Stimulated activated CD8-positive, alpha-beta memory T cell treated with anti-CD3 and anti-CD28 coated beads, Interleukin-12 subunit alpha, Interleukin-12 subunit beta, amount 100 ng/mL, for 24 hours (primary cell): ENCODE data around the gene NLGN3.

ENCODE experiments used
- DNase-seq: peaks from one replicate; pipeline ENCODE4 v3.0.0-alpha.2; 2020; ENCODE audit errors: extremely low read depth

NLGN3 gene

DNA sequence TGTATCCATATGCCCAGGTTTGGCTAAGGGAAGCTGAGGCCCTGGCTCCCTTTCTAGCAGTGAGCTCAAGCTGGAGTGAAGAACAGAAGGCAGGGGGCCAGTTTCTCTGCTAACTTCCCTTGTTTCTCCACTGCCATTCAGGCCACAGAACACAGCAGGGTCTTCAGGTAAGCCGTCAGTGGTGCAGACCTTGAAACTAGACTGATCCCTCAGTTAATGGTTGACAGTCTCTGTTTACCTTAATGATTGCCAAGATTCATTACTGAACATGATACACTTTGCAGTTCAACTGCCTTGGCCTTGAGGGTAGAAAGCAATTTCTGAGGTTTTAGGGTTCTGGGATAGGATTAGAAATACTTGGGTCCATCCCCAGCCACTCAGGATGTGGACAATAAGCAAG lies 69.5 kb downstream of the NLGN3 start:
- DNase-seq: no peak

DNA sequence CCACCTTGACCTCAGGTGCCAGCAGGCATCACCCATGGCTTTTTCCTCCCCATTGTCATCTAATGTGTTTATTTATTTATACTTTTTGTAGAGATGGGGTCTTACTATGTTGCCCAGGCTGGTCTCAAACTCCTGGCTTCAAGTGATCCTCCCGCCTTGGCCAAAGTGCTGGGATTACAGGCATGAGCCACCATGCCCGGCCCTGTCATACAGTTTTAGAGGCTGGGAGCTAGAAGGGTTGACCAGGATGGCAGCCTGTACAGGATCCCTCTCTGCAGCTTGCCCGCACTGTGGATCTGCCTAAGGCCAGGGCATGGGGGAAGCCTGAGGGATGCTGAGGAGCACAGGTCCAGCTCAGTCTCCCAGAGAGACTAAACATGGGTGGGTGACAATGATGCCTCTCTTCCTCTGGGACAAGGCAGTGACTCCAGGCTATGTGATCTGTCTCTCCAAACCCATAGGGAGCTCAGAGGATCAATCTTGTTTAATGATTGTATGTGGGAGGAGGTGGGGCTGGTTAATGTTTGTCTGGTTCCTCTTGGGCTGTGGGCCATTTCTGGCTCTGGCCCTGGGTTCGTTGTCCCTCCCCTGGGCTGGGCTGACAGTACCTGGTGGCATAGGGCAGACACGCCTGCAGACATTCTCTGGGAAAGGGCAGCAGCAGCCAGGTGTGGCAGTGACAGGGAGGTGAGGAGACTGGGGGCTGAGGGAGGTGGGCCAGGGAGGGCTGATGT lies 70.1 kb downstream of the NLGN3 start:
- no peak for DNase-seq

DNA sequence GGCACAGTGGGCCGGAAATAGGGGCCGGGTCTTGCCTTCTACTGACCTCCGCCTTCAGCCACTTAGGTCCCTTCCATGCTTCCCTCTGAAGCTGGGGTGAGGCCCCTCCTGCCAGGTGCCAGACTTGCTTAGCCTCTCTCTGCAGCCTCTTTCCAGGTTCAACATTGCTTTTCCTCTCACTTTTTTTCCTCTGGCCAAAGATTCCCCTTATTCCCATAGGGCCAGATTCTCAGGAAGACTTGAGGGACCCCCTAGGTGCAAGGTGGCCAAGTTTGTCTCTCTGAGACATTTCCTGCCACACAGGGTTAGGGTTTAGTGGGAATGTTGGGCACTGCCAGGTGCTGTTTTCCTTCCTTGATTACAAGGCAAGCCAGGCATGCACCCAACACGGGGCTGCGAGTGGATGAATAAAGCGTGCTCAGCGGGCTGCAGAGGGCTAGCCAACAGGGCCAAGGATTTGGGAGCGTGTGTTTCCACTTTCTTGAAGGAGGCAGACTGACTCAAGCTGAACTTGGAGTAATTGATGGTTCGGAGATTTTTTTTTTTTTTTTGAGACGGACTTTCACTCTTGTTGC lies 70.8 kb downstream of the NLGN3 start:
- DNase-seq: no peak

DNA sequence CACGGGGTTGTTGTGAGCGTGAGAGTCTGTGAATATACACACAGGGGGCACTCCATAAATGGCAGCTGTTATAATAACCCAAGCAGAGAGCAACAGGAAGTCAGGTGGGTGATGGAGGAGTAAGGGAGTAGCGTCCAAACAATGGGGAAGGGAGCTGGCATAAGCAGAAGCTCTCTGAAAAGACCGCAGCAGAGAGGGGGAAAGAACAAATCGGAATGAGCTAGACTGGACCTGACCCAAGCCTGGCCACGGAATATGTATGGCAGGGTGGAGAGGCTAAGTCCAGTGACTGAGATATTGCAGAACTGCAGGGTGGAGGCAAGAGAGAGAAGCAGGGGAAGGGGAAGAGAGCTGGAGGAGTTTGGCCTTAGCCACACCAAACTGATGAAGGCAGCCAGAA lies 71.8 kb downstream of the NLGN3 start:
- DNase-seq: no peak

DNA sequence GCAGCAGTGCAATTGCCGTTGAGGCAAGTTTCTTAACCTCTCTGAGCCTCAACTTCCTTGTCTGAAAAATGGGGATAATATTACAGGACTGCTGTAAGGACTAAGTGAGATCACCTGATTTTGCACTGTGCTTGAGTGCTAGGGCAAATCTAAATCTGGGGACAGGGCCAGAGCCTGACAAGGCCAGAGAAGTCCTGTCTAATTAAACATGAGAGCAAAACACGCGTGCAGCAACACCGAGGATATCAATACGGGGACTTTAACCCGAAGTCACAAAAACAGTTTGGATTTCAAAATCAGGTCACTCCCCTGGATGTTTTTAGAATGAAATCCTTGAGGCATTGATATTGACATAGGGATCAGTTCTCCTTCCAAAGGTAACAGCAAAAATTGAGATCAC lies 72.7 kb downstream of the NLGN3 start:
- DNase-seq: no peak
